Fibroblast of skin of back (primary cell): ENCODE measurements around the gene PYGL.
A peak's percentile ranks its signal among the peaks of the same experiment; 100 is the strongest.

ENCODE experiments used
- DNase-seq: peaks from one replicate; pipeline ENCODE4 v3.0.0-alpha.2; 2013

Gene PYGL

GRCh38 chr14:50871914-50872732 lies 72.2 kb downstream of the PYGL start, which contains the start of gene ABHD12B:
ABHD12B (plus strand) TSS chr14:50872053; CDS start chr14:50872175, 122 bp downstream.
- no peak for DNase-seq

GRCh38 chr14:50871228-50871627 lies 73.1 kb downstream of the PYGL start:
- no peak for DNase-seq

GRCh38 chr14:50865391-50866076 lies 78.7 kb downstream of the PYGL start:
- peak; percentile 29 for DNase-seq

- no peak for DNase-seq
Measured at GRCh38 chr14:50864946-50865345, 79.3 kb downstream of the PYGL start.

DNA sequence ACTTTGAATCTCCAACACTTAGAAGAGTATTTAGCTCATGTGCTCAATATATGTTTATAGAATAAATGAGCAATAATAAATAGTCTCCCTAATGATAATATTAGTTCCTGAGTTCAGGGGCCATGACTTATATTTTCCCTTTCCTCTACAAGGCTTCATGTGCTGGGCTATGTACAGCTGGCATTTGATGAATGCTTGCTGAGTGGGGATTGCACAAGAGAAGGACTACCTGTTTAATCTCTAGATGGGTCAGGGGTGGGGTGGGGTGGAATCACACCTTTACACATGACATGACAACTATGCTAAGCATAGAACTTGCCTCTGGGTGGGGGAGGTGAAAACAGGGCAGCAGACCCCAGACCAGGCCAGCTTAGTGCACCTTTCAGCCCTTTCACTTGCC lies 80.0 kb downstream of the PYGL start:
- DNase-seq = no peak

GRCh38 chr14:50862036-50862570 lies 82.2 kb downstream of the PYGL start:
- no peak for DNase-seq

- peak; percentile 79 for DNase-seq
Measured at GRCh38 chr14:50860478-50861086, 83.7 kb downstream of the PYGL start.

GRCh38 chr14:50859296-50859624 lies 85.0 kb downstream of the PYGL start:
- DNase-seq = no peak

- DNase-seq = no peak
Measured at GRCh38 chr14:50856660-50857059, 87.6 kb downstream of the PYGL start.

DNA sequence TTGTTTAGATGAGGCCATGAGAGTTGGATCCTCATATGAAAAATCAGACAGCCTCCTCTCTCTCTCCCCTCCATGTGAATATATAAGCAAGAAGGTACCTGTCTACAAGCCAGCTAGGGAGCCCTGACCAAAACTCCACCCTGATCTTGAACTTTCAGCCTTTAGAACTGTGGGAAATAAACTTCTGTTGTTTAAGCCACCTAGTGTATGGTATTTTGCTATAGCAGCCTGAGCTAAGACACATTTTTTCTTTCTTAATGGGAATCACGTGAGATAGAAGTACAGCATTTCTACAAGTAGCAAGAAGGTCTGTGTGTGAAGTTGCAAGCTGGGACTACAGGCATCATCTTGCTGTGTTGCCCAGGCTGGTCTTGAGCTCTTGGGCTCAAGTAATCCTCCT lies 88.7 kb downstream of the PYGL start:
- DNase-seq = peak; percentile 35
